ENCODE data around the gene PRRG3. TPM values are rescaled to one million over a fixed set of nuclear protein-coding genes. Genes with fewer than 3 reads are reported as not detected.
A peak's percentile ranks its signal among the peaks of the same experiment; 100 is the strongest.

Gene PRRG3
- total RNA-seq, 2 donors from 2014 or later, result 0.05 to 0.96 TPM

- Histone ChIP-seq H3K36me3 (no peaks in the 10 kb centered on the region), H3K4me1 (no peaks in the 10 kb centered on the region), H3K27ac (no peak overlapping the region), H3K27me3 (no peaks in the 10 kb centered on the region), H3K4me3 (no peak overlapping the region), H3K9ac (ENCODE audit: low read depth in 2 of 2, low read length in 2 of 2) (no peak overlapping the region), H3K9me3 (no peaks in the 10 kb centered on the region)
- intact Hi-C loops (cut with DNase I), result loop anchor here (2.0 to 5.0 kb wide), 2 partner anchors 883 to 1069 kb away; partner anchors contain the start of gene GABRQ
- DNase-seq, result peak; percentile 34
- TF ChIP-seq, protein P1, sequence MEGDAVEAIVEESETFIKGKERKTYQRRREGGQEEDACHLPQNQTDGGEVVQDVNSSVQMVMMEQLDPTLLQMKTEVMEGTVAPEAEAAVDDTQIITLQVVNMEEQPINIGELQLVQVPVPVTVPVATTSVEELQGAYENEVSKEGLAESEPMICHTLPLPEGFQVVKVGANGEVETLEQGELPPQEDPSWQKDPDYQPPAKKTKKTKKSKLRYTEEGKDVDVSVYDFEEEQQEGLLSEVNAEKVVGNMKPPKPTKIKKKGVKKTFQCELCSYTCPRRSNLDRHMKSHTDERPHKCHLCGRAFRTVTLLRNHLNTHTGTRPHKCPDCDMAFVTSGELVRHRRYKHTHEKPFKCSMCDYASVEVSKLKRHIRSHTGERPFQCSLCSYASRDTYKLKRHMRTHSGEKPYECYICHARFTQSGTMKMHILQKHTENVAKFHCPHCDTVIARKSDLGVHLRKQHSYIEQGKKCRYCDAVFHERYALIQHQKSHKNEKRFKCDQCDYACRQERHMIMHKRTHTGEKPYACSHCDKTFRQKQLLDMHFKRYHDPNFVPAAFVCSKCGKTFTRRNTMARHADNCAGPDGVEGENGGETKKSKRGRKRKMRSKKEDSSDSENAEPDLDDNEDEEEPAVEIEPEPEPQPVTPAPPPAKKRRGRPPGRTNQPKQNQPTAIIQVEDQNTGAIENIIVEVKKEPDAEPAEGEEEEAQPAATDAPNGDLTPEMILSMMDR (IDR thresholded peaks at IDR 0.05), result peak; percentile 83
These were observed 58.2 kb downstream of the PRRG3 start for GRCh38 chrX:151753313-151754046.

GRCh38 chrX:151754047-151754429 is 58.8 kb downstream of the PRRG3 start:
- no peak for DNase-seq
- TF ChIP-seq, protein P1 (IDR thresholded peaks at IDR 0.05), result no peak
- Histone ChIP-seq H3K9ac (ENCODE audit: low read depth in 2 of 2, low read length in 2 of 2) (no peak overlapping the region), H3K27me3 (no peaks in the 10 kb centered on the region), H3K27ac (no peak overlapping the region), H3K9me3 (no peaks in the 10 kb centered on the region), H3K36me3 (no peaks in the 10 kb centered on the region), H3K4me3 (no peak overlapping the region), H3K4me1 (no peaks in the 10 kb centered on the region)
- intact Hi-C loops (cut with DNase I), result loop anchor here (5.0 kb wide), 1 partner anchor 1068 kb away; no protein-coding TSS in a partner anchor

DNA sequence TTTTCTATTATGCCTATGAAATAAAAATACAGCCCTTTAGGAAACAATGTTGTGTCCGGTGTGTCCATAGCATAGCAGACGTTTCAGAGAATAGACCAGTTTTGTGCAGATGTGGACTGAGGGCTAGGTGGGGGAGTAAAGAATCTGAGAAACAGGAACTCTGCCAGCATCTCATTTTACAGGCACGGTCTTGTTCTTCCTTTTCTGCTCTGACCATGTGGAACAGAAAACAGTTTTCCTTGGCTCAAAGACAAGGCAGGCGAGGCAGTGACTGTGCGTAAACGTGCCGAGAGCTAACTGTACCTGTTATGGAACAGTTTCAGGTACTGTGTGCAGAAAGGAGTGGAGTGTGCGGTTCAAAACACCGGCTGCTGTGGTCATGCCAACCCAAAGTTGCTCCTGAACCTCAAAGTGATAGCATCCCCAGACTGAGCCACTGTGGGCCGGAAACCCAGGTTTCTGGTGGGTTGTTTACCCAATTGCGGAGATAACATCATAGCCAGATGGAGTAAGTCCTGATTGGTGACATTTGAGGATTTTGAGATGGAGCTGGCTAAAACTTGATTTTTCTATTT is 59.5 kb downstream of the PRRG3 start:
- intact Hi-C loops (cut with DNase I), result loop anchor here (5.0 kb wide), 1 partner anchor 1068 kb away; no protein-coding TSS in a partner anchor
- DNase-seq, result no peak
- TF ChIP-seq, protein P1 (IDR thresholded peaks at IDR 0.05), result no peak
- Histone ChIP-seq H3K27me3 (no peaks in the 10 kb centered on the region), H3K4me3 (no peak overlapping the region), H3K4me1 (no peaks in the 10 kb centered on the region), H3K36me3 (no peaks in the 10 kb centered on the region), H3K9ac (ENCODE audit: low read depth in 2 of 2, low read length in 2 of 2) (no peak overlapping the region), H3K27ac (no peak overlapping the region), H3K9me3 (no peaks in the 10 kb centered on the region)

Other genes starting within 250 kb of the PRRG3 start
- gene PASD1, start 131.8 kb upstream of the PRRG3 start, total RNA-seq, result not detected
- not detected for gene FATE1, start 20.6 kb downstream of the PRRG3 start, total RNA-seq
- not detected for gene CNGA2, start 39.3 kb downstream of the PRRG3 start, total RNA-seq
- gene MAGEA4, start 217.4 kb downstream of the PRRG3 start, total RNA-seq, result not detected